H4 (cell line): ENCODE results near the gene ZBTB43. TPM values are rescaled to one million over a fixed set of nuclear protein-coding genes. Genes with fewer than 3 reads are reported as not detected.
"Not testable (repeated sequence)": the region's sequence is repeated elsewhere in the genome, so short reads cannot be mapped to it uniquely, and the experiment has no call there.

ENCODE experiments used
- DNase-seq: peaks from one replicate; pipeline ENCODE4 v3.0.0-alpha.2; 2015; ENCODE audit warnings: low spot score
- total RNA-seq: library from RNA; depleted of rRNA; stranded (reverse); fragments of >200 nt; shearing (Covaris generic); gene quantifications from 2 replicates; pipeline ENCODE4 v1.2.3, GENCODE V29; 2014

Gene ZBTB43
- total RNA-seq, 1 experiment from 2014 or later, result 4.7 TPM

DNA sequence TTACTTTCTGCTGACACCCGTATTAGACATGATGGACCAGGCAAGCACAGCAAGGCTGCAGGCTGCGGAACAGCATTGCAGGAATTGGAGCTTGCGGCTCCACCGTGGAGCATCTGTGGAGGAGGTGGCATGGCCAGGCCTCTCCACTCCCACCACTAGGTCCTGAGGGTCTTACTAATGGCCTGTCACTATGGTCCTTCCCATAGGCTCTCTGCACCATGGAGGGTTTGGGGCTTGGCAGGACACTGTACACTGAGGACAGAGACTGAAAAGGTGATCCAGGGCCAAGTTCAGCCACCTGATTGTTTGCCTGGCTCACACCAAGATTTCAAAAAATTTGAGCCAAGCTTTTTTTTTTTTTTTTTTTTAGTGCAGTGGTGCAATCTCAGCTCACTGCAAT lies 14.3 kb upstream of the ZBTB43 start:
- no peak for DNase-seq

DNA sequence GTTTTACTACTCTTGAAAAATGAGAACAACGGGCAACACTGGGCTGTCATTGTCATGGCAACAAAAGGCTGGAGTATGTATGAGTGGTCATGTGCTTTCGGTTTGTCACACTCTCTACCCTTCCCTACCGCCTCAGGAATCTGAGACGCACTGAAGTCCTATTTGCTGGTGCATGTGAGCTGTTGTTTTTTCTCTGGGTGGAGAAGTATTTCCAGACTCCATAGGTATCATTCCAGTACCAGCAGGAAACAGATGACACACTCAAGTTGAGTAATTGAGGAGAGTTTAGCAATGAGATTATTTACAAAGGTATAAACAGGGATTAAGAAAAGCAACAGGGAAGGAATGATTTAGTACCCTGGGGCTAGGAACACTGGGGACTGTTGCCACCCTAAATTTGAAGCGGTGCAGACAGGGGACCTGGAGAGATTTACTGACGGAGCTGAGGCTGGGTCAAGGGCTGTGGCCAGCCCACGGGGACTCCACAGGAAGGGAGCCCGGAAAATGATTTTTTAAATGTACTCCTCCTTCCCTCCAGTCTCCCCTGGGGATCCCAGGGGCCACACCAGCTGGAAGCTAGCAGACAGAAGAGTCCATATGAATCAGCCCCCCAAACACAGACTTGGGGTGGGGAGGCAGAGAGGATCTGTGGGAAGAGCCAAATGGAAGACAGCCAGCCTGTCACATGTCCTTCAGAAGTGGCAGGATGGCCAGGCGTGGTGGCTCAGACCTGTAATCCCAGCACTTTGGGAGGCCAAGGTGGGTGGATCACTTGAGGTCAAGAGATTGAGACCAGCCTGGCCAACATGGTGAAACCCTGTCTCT lies 13.2 kb upstream of the ZBTB43 start:
- DNase-seq, result peak; percentile 93

DNA sequence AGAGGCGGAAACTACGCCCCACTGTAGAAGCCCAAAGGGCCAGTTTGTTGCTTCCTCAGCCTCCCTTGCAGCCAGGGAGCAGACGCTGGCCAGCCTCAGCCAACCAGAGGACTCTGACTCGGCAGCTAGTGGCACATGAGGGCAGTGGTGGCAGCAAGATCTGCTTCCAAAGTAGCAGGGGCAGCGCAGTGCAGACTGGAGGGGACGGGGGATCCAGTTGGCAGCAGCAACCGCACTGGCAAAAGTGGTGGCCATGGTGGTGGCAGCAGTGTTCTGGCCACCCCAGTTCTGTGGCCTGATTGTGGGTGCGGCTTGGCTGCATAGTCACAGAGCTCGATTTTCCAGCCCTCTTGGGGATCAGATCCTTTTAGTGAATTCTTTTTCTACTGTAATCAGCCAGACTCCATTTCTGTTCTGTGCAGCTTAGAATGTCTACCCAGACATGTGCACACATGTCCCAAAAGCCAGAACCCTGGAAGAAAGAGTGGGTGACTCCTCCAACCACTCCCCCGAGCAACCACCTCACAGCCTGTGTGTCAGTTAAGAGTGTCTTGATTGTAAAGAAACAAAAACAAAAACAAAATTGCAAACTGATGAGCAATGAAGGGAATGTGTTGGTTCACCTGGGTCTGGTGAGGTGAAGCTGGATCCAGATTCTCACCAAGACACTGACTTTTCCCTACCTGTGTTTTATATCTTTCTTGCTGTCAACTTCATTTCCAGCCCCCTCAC lies 11.0 kb upstream of the ZBTB43 start:
- DNase-seq, result no peak

DNA sequence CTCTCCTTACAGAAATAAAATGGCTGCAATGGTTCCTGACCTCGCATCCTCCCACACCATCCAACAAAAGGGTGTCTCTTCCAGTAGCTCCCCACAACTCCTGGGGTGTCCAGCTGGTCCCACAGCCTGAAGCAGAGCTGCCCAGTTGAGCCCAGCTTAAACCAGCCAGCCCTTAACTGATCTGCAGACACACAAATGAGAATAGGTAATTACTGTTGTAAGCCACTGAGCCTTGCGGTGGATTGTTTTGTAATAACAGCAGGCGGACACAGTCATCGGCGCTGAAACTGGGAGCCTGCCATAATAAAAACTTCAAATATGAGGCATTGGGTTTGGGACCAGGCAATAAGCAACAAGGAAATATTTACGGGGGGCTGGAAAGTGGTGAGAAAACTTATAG lies 10.4 kb upstream of the ZBTB43 start:
- peak; percentile 58 for DNase-seq

DNA sequence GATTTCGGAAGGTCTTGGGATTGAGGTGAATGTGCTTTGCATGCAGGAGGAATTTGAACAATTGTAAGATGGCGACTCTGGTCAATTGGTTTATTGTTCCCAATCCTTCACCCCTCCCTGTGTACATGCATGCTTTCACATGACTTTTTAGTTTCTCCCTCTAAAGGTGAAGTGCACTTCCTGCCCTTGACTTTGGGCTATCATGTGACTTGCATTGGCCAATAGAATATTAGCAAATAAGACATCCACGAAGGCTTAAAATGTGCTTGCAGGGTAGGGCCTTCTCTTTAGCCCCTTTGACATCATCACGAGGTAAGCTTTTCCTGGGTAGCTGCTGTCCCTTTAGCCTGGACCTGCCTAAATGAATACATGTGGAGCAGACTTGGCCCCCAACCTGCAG lies 8.1 kb upstream of the ZBTB43 start:
- no peak for DNase-seq

DNA sequence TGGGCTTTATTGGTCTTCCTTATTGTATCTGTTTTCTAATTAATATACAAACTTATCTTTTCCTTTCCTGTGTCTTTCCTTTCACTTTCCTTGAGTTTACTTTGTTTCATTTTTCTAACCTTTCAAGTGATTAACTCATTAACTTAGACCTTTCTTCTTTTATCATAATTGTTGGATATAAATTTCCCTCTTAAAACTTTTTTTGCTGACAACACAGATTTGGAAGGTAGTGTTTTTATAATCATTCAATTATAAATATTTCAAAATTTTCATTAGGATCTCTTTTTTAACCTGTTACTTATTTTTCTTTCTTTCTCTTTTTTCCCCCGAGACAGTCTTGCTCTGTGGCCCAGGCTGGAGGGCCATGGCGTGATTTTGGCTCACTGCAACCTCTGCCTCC lies 6.9 kb upstream of the ZBTB43 start:
- DNase-seq, result no peak

DNA sequence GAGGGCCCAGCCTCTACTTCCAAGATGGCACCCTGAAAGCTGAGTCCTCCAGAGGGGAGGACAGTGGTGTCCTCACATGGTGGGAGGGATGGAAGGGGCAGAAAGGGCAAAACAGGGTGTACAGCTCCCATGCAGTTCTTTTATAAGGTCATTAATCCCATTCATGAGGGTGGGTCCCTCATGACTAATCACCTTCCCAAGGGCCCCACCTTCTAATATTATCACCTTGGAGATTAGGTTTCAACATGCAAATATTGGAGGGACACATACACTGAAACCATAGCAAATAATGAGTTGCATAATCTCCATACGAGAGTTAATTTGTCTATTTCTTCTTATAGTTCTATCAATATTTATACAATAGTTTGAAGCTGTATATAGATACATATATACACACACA lies 5.8 kb upstream of the ZBTB43 start:
- no peak for DNase-seq

DNA sequence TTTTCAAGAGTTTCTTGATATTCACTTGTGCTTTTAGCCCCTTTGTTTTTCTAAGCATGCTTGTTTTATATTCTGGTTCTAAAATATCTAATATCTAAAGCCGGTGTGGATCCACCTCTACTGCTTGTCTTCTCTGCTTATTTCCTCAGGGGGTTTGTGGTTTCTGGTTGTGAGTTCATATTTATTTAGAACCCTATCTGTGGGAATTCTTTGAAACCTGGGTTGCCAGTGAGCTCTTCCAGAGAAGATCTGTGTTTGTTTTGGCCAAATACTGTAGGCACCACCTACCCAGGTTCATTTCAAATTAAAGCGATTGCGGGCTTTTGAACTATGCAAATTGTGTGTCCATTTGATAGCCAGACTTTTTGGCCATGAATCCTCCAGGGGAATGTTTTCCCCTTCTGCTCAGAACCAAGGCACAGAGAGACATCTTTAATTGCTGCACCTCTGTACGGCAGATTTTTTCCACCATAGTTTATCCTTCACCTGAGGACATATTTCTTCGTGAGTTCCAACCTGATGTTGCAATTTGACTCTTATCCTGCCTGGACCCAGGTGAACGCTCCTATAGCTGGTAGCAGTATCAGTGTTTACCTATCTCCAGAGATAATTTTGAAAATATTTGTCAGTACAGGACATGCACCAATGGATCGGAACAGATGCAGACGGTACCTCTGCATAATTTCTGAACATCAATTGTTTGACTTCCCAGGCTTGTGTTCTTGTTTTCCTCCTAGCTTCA lies 2.4 kb upstream of the ZBTB43 start:
- DNase-seq, result no peak

DNA sequence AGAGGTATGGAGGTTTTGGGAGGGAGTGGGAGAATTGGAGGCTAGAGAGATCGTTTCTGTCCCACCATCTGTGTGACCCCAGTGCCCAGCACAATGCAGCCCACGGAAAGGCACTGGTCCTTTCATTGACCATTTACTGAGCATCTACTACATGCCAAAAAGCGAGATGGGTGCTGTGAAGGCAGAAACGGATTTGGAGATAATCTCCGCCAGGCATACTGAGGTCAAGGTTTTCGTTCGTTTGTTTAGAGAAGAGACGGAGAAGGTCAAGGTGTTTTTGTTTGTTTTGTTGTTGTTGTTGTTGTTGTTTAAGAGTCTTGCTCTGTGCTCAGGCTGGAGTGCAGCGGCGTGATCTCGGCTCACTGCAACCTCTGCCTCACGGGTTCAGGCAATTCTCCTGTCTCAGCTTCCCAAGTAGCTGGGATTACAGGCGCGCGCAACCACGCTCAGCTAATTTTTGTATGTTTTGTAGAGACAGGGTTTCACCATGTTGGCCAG lies 593 bp upstream of the ZBTB43 start:
- DNase-seq, result no peak

DNA sequence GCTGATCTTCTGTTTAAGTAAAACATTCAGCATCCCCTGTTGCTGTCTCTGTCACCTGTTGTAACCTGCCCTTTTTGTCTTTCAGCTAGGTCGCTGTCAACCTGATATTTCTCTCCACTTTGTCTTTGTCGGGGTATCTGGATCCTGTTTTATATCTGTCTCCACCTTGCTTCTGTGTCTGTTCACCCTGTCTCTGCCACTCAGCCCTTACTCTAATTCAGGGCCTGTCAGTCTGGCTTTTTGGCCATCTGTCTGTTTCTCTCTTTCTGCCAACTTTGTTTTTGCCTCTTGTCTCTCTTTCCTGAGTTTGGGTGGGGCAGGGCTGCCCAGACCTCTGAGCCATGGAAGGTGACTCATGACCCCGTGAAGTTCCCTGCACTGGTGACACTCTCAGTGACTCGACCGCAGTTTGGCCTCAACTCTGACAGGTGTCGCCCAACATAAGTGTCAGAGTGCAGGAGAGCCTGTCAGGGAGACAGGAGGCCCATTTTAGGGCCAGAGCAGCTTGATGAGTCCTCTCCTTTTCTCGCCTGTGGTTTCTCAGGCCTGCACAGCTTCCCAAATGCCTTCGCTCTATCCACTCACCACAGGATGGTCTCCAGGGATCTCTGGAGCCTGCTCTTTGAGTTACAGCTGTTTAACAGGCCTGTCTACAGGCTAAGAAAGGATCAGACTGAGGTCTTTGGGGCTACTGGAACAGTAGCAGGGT lies 868 bp downstream of the ZBTB43 start:
- peak; percentile 28 for DNase-seq

DNA sequence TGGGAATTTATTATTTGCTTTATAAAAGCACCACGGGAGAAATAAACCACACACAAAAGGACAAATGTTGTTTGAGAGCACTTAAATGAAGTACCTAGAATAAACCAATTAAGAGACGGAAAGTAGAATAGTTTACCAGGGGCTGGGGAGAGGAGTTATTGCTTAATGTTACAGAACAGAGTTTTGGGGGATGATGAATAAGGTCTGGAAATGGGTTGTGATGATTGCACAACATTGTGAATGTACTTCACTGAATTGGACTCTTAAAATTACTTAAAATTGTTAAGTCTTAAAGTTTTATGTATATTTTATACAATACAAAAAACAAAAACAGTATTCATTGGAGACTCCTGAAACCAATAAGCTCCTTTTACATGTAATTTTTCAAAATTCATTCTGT lies 1.5 kb downstream of the ZBTB43 start:
- DNase-seq, result no peak

DNA sequence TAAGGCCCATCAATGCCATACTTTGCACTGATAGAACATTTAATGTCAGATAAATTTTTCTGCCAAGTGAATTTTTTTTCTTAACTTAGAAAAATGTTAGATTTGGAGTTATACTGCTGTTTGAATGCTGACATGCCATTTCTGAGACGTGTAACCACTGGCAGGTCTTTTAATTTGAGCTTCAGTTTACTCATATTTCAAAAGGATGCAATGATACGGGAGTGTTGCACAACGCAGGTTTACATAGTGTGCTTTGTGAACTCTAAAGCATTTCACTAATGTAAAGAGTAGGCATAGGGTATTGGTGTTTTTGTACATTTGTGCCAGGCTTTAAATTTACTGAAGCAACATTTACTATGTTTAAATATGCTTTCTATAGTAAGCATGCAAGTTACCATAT lies 4.2 kb downstream of the ZBTB43 start:
- DNase-seq, result no peak

DNA sequence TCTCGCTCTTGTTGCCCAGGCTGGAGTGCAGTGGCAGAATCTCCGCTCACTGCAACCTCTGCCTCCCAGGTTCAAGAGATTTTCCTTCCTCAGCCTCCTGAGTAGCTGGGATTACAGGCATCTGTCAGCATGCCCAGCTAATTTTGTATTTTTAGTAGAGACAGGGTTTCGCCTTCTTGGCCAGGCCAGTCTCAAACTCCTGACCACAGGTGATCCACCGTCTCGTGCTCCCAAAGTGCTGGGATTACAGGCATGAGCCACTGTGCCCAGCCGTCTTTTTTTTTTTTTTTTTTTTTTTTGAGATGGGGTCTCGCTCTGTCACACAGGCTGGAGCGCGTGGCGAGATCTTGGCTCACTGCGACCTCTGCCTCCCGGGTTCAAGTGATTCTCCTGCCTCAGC lies 5.4 kb downstream of the ZBTB43 start:
- not testable (repeated sequence) for DNase-seq

DNA sequence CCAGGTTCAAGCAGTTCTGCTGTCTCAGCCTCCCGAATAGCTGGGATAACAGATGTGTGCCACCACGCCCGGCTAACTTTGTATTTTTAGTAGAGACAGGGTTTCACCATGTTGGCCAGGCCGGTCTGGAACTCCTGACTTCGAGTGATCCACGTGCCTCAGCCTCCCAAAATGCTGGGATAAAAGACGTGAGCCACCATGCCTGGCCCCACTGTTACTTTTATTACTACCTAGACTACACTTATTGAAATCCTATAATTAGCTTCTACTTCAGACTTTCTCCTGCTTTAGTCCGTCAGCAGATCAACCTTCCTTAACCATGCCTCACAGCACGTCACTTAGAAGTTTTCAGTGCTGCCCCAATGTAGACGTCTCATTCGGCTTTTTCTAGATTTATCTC lies 8.2 kb downstream of the ZBTB43 start:
- no peak for DNase-seq

DNA sequence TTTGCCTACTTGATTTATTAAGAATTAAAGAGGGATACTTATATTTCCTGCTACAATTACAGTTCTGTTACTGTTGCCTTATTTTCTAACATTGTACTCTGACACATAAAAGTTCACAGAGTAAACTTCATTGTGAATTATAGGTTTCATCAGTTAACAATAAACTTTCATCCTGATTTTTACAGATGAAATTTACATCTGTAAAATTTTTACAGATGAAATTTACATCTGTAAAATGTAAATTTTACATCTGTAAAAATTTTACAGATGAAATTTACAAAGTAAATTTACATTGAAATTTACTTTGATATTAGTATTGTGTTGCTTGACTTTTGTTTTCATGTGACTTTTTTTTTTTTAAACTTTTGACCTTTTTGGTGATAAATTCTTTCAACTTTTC lies 9.3 kb downstream of the ZBTB43 start:
- no peak for DNase-seq

DNA sequence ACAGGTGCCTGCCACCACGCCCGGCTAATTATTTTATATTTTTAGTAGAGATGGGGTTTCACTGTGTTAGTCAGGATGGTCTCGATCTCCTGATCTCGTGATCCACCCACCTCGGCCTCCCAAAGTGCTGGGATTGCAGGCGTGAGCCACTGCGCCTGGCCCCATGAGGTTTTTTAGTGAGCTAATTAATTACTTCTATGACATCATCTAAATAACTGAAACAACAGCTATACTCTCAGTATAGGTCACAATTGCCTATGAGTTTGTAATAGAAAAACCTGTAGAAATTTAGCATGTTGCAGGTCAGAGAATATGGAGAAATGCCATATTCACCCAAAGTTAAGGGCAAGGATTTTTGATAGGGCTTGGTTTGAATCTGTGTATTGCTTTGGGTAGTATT lies 12.8 kb downstream of the ZBTB43 start:
- not testable (repeated sequence) for DNase-seq

DNA sequence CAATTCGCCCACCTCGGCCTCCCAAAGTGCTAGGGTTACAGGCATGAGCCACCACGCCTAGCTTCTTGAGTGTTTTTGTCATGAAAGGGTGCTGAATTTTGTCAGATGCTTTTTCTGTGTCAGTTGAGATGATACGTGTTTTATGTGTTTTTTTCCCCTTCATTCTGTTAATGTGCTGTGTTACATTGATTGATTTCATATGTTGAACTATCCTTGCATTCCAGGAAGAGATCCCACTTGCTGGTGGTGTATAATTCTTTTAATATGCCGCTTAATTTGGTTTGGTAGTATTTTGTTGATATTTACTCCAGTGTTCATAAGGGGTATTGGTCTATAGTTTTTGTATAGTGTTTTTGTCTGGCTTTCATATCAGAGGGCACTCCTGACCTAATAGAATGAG lies 13.6 kb downstream of the ZBTB43 start:
- no peak for DNase-seq

DNA sequence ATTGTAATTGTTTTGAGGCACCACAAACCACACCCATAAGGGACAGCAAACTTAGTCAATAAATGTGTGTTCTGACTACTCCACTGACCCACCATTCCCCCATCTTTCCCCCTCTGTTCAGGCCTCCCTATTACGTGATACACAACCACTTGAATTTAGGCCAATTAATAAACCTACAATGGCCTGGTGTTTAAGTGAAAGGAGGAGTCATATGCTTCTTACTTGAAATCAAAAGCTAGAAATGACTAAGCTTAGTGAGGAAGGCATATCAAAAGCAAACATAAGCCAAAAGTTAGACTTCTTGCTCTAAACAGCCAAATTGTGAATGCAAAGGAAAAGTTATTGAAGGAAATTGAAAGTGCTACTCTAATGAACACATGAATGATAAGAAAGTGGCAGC lies 14.6 kb downstream of the ZBTB43 start:
- DNase-seq, result no peak

DNA sequence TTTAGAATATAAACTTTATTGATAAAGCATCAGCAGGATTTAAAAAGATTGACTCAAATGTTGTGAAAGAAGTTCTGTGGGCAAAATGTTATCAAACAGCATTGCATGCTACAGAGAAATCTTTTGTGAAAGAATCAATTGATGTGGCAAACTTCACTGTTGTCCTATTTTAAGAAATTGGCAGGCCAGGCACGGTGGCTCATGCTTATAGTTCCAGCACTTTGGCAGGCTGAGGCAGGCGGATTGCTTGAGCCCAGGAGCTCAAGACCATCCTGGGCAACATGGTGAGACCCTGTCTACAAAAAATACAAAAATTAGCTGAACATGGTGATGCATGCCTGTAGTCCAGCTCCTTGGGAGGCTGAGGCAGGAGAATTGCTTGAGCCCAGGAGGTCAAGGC lies 17.4 kb downstream of the ZBTB43 start:
- DNase-seq, result no peak

DNA sequence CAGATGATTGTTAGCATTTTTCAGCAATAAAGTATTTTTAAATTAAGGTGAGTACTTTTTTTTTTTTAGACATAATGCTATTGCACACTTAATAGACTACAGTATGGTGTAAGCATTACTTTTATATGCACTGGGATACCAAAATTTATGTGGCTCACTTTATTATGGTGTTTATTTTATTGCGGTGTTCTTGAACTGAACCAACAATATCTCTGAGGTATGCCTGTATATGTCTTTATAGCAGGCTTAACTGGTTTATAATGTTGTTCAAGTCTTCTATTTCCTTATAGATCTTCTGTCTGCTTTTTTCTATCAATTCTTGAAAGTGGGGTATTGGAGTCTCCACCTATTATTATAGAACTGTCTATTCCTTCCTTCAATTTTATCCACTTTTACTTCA lies 18.0 kb downstream of the ZBTB43 start:
- no peak for DNase-seq

DNA sequence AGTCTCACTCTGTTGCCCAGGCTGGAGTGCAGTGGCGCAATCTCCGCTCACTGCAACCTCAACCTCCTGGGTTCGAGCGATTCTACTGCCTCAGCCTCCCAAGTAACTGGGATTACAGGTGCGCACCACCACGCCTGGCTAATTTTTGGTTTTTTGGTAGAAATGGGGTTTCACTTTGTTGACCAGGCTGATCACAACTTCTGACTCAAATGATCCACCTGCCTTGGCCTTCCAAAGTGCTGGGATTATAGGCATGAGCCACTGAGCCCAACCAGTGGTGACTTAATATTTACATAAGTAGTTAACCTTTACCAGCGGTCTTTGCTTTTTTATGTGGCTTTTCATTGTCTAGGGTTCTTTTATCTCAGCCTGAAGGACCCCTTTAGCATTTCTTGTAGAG lies 19.2 kb downstream of the ZBTB43 start:
- DNase-seq, result not testable (repeated sequence)

DNA sequence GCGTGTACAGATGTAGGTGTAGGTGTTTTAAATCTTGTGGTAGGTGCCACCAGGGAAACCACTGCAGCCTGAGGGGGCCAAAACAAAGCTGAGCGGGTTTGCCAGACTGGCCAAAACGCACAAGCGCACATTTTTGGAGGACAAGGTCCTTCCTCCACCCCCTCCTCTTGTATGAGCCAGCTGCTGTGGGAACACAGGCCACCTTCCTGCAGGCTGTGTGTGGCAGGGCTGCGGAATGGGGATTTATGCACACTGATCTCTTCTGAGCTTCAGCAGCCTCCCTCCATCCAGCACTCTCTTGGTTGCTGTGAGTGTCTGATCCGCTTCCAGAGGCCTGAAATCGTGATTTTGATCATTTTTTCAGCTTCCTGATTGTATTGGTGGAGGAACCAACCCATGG lies 22.4 kb downstream of the ZBTB43 start:
- no peak for DNase-seq
